IPS-18c (cell line): Measurements from ENCODE around the gene DPYD.

Experiments used
- H3K4me3 ChIP-seq: 2 replicates; pipeline ENCODE4 v1.7.0; 2013; ENCODE audit warnings: low read depth, mild to moderate bottlenecking, low read length, moderate library complexity; ENCODE audit not compliant: insufficient read depth
- H3K9me3 ChIP-seq: one replicate; pipeline ENCODE4 v1.6.1; 2013; ENCODE audit warnings: mild to moderate bottlenecking, low read length, moderate library complexity; ENCODE audit not compliant: control insufficient read depth, insufficient read depth

DPYD gene

DNA sequence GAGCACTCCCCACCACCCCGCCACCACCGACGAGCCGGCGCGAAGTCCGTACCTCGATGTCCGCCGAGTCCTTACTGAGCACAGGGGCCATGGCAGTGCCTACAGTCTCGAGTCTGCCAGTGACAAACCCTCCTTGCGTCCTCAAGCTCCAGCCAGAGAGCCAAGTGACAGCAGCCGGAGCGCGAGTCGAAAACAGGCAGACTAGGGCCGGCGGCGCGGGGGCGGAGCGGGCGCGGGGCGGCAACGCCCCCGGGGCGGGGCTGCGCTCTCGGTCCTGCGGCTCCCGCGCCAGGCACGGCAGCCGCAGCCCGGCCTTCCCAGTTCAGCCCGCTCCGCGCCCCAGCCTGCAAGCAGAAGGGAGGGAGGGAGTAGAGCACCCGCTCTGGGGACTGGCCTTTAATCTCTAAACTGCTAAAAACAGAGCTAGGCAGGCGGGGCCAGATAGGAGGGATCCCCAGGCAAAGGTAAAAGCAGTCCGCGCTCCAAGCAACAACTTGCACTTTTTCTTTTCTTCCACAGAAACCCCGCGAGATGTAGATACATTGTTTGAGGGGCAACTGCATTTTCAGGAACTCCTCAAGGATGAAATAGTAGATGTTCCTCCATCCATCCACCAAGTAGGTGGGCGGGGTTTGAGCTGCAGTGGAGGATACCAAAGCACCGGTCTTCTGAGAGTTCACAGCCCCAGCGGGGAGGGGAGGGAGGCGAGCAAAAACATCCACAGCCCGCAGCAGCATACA, at the start of gene DPYD:
Gene DPYD (minus strand): TSS at position 203 of the 740 bp plus-strand sequence. CDS start 112 bp downstream, at position 91.
- no peaks in the 10 kb centered on the region for H3K9me3 ChIP-seq
- H3K4me3 ChIP-seq = peak within 1 kb of the TSS; percentile 82

- Histone ChIP-seq H3K4me3 (no peak overlapping the region), H3K9me3 (peaks cover 2% of the 10 kb centered on the region)
These were observed 39.6 kb upstream of the DPYD start for GRCh38 chr1:97960470-97960869.

DNA sequence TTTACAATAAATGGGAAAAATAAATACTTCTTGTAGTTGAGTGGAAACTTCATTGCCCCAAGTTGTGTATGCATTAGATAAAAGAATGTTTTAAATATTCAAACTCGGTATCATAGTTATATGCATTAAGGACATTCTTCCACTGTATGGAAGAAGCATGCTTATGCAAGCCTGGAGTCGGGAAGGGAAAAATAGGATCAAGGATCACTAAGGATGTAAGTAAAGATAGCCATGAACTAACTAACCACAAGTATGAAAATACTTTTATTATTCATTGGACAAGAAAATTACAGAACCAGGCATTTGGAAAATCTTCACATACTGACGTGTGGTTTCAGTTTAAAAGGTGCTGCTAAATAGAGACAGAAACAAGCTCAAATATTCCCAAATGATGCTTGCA, 26.9 kb upstream of the DPYD start:
- H3K4me3 ChIP-seq = no peak overlapping the region

GRCh38 chr1:97943354-97943753, 22.5 kb upstream of the DPYD start:
- no peak overlapping the region for H3K4me3 ChIP-seq
- no peaks in the 10 kb centered on the region for H3K9me3 ChIP-seq

More for the DNA sequence above, 26.9 kb upstream of the DPYD start:
- no peaks in the 10 kb centered on the region for H3K9me3 ChIP-seq

- no peaks in the 10 kb centered on the region for H3K9me3 ChIP-seq
- no peak overlapping the region for H3K4me3 ChIP-seq
These were observed 21.6 kb upstream of the DPYD start for GRCh38 chr1:97942161-97943123.

- Histone ChIP-seq H3K9me3 (no peaks in the 10 kb centered on the region), H3K4me3 (no peak overlapping the region)
These were observed 17.4 kb upstream of the DPYD start for GRCh38 chr1:97938285-97938642.

DNA sequence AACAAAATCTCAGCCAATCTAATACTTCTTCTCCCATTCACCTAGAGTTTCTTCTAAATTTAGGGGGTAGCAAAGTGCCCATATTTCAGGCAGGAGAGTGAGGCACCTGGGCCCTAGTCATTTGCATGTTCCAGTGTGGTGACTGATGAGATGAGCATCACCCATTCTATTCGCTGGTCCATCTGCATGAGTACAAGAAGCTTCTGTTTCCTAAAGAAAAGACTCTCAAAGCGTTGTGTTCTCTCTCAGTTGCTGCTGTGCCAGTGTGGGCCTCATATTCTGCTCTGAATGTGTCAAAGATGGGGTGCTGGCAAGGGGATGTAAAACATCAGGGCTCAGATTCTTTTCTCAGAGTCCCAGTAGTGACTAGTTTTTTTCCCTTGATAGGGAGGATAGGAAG, 16.1 kb upstream of the DPYD start:
- no peak overlapping the region for H3K4me3 ChIP-seq

GRCh38 chr1:97934491-97934890, 13.7 kb upstream of the DPYD start:
- Histone ChIP-seq H3K9me3 (no peaks in the 10 kb centered on the region), H3K4me3 (no peak overlapping the region)

More for the DNA sequence above, 16.1 kb upstream of the DPYD start:
- no peaks in the 10 kb centered on the region for H3K9me3 ChIP-seq

DNA sequence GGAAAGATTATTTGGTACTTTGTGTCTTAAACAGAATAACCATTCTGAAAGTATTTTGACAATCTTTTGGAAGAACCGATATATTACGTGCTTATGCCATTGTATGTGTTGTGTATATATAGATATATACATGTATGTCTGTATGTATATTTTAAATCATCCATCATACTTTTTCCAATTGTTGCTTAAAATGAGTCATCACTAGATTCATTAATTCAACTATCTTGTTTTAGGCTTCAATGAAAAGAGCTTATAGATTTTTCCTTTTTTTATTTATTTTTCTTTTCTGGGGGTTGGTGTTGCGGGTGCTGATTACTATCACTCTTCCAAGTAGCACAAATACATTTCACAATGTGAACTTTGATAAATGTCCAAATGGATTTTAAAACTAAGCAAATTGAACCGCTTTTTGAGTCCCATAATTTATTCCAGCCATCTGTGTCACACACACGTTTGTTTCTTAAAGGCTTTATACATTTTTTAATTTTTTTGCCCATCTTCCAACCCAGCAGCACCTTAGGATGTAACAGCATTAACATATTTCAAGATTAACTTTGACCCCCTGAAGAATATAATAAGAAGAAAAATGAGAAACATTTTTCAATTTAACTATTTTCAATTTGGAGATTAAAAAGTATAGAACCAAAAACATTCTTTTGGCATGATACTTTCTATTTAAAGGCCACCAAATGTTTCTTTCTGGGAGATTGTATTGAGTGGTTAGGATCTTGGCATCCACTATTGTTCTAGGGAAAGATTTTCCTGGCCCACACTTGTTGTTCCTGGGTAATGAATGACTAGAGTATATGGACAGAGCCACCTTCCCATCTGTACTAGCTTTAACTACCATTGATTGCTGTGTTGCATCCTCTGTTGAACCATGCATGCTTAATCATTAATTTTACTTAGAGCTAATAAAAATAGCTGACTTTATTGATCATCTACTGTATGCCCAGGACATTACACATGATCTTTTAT, 9.3 kb upstream of the DPYD start:
- Histone ChIP-seq H3K9me3 (no peaks in the 10 kb centered on the region), H3K4me3 (no peak overlapping the region)

GRCh38 chr1:97926017-97926708, 5.3 kb upstream of the DPYD start:
- Histone ChIP-seq H3K4me3 (no peak overlapping the region), H3K9me3 (no peaks in the 10 kb centered on the region)

GRCh38 chr1:97925151-97925550, 4.3 kb upstream of the DPYD start:
- no peak overlapping the region for H3K4me3 ChIP-seq
- no peaks in the 10 kb centered on the region for H3K9me3 ChIP-seq

DNA sequence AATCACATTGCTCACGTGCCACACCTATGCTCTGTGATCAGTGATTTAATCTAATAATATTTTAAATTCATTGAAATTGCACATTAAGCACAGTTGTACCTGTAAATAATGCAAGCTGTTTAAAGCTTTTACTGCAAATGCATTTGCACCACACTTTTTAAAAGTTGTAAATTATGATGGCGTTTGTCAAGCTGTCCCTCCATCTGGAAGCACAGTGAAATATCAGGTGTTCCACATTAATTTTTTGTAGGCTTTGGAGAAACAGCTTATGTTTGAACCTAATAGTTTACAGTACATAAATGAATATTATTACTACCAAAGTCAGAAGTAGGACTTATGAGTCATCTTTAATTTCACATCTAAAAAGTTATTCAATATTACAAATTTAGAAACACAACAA, 3.0 kb upstream of the DPYD start:
- Histone ChIP-seq H3K9me3 (no peaks in the 10 kb centered on the region), H3K4me3 (no peak overlapping the region)

DNA sequence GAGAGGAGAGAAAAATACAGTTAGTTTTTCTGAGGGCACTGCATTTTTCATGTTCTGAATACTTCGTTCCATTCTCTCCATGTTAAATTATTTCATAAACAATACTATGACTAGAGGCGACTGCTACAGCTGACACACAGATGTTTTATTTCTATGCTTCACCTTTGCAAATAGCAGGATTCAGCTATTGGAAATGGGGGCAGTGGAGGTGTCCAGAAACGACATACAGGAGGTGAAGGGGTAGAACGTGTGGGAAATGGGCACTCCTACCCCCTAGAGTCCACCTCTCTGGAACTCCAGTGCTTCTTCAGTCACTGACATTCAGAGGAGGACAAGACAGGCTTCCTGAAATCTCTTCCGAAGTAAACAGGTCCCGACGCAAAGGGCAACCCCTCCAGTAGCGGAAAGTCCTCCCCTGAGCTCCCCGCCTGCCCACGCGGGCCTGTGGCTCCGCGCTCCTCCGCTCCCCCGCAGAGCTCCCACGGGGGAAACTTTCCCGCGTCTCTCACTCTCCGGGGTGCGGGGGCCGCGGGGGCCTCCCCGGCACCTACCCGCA, 480 bp downstream of the DPYD start:
- H3K4me3 ChIP-seq = peak overlapping the region; percentile 82

DNA sequence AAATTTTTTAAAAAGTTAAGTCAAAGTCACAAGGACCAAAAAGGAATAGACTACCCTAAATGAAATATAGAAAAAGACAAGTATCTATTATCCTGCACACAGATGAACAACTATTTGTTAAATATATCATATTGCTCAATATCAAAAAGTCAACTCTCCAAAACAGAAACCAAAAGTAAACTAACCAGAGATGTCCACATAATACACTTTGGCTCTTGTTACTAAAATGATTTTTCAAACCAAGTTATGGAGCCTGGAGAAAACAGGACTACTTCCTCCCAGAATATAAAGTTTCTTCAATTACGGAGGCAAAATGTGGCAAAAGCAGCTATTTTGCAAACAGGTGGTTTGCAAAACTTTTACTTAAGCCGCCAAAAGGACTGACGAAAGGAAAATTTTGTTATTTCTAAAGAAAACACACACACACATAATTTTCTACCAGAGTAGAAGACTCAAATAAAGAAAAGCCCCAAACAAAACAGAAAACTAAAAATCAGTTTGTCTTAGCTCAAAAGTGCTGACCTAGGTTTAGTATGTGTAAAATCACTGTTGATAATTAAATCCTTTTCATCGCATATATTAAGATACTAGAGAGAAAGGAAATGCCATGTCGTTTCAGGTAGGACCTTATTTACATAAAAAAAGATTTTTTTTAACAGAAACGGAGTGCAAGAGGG, 1.1 kb downstream of the DPYD start:
- no peaks in the 10 kb centered on the region for H3K9me3 ChIP-seq
- no peak overlapping the region for H3K4me3 ChIP-seq

More for the DNA sequence above, 480 bp downstream of the DPYD start:
- no peaks in the 10 kb centered on the region for H3K9me3 ChIP-seq

- no peak overlapping the region for H3K4me3 ChIP-seq
- no peaks in the 10 kb centered on the region for H3K9me3 ChIP-seq
These were observed 1.9 kb downstream of the DPYD start for GRCh38 chr1:97918961-97919360.
